GM12865 (cell line): ENCODE measurements around the gene EIPR1.

Experiments
- DNase-seq: peaks from one replicate; pipeline ENCODE4 v3.0.0; 2010; ENCODE audit warnings: low read depth
- H3K4me3 ChIP-seq: 2 replicates; pipeline ENCODE4 v1.5.1; 2011; ENCODE audit warnings: mild to moderate bottlenecking, low read depth, low read length, control low read depth
- CTCF ChIP-seq: IDR thresholded peaks from 2 replicates; pipeline ENCODE4 v1.5.1; 2011; ENCODE audit warnings: low read length, control low read depth, low read depth, inconsistent platforms; ENCODE audit not compliant: insufficient read depth; ENCODE audit errors: missing control alignments

Gene EIPR1

GRCh38 chr2:3348767-3349166 lies 28.9 kb downstream of the EIPR1 start:
- no peak for DNase-seq
- no peak overlapping the region for H3K4me3 ChIP-seq
- TF ChIP-seq CTCF = no peak

GRCh38 chr2:3345621-3346020 lies 32.0 kb downstream of the EIPR1 start:
- H3K4me3 ChIP-seq = no peak overlapping the region
- DNase-seq = no peak
- no peak for TF ChIP-seq CTCF

- no peak overlapping the region for H3K4me3 ChIP-seq
- no peak for TF ChIP-seq CTCF
- DNase-seq = no peak
These were observed 32.7 kb downstream of the EIPR1 start for GRCh38 chr2:3344897-3345296.

GRCh38 chr2:3343012-3343411 lies 34.6 kb downstream of the EIPR1 start:
- no peak overlapping the region for H3K4me3 ChIP-seq
- TF ChIP-seq CTCF = no peak
- DNase-seq = no peak

GRCh38 chr2:3342324-3342723 lies 35.3 kb downstream of the EIPR1 start:
- DNase-seq = no peak
- H3K4me3 ChIP-seq = no peak overlapping the region
- TF ChIP-seq CTCF = no peak

- TF ChIP-seq CTCF = no peak
- DNase-seq = no peak
- no peak overlapping the region for H3K4me3 ChIP-seq
These were observed 36.3 kb downstream of the EIPR1 start for GRCh38 chr2:3341336-3341735.

- DNase-seq = no peak
- no peak overlapping the region for H3K4me3 ChIP-seq
- TF ChIP-seq CTCF = no peak
These were observed 37.5 kb downstream of the EIPR1 start for GRCh38 chr2:3340144-3340543.
